DND-41 (cell line): ENCODE results near the gene AMH.

Experiments used
- ATAC-seq: fragments of 200-7000 bp; cut with Tn5 transposase; 3 replicates; pipeline ENCODE4 v1.9.1; 2021; ENCODE audit warnings: low read depth; ENCODE audit not compliant: insufficient read depth
- DNase-seq: peaks from one replicate; pipeline ENCODE4 v3.0.0-alpha.2; 2020
- H2AFZ ChIP-seq: 2 replicates; pipeline ENCODE4 v1.6.0; 2012; ENCODE audit warnings: low read depth, low read length
- H3K27ac ChIP-seq: 2 replicates; pipeline ENCODE4 v1.5.1; 2012; ENCODE audit warnings: low read length, inconsistent platforms
- H3K27me3 ChIP-seq: fragments of 200-600 bp; sonication (generic); 2 replicates; pipeline ENCODE4 v1.6.0; 2012; ENCODE audit warnings: low read length, mild to moderate bottlenecking, inconsistent platforms; ENCODE audit not compliant: insufficient read depth, poor library complexity
- H3K36me3 ChIP-seq: 2 replicates; pipeline ENCODE4 v1.5.1; 2012; ENCODE audit warnings: low read length, inconsistent platforms; ENCODE audit not compliant: insufficient read depth
- H3K4me1 ChIP-seq: 2 replicates; pipeline ENCODE4 v1.5.1; 2012; ENCODE audit warnings: mild to moderate bottlenecking, low read length; ENCODE audit not compliant: insufficient read depth
- H3K4me2 ChIP-seq: 2 replicates; pipeline ENCODE4 v1.6.0; 2012; ENCODE audit warnings: mild to moderate bottlenecking, moderate library complexity, low read length, inconsistent platforms; ENCODE audit not compliant: insufficient read depth
- H3K4me3 ChIP-seq, 2 experiments: fragments of 200-600 bp in 1 of 2; shearing (Covaris generic) in 1 of 2; 2 replicates each; pipeline ENCODE4 v1.5.1; 2012 to 2016; ENCODE audit warnings: inconsistent platforms in 2 of 2, low read length in 2 of 2, mild to moderate bottlenecking in 2 of 2, low read depth in 1 of 2, moderate library complexity in 1 of 2
- H3K79me2 ChIP-seq: 2 replicates; pipeline ENCODE4 v1.6.0; 2012; ENCODE audit warnings: low read length, inconsistent platforms; ENCODE audit not compliant: insufficient read depth
- H3K9ac ChIP-seq: 2 replicates; pipeline ENCODE4 v1.6.0; 2012; ENCODE audit warnings: low read depth, mild to moderate bottlenecking, inconsistent platforms, low read length, moderate library complexity
- H3K9me3 ChIP-seq: 2 replicates; pipeline ENCODE4 v1.5.1; 2012; ENCODE audit warnings: low read length, moderate library complexity, mild to moderate bottlenecking, inconsistent platforms; ENCODE audit not compliant: insufficient read depth, severe bottlenecking
- H4K20me1 ChIP-seq: 2 replicates; pipeline ENCODE4 v1.6.0; 2012; ENCODE audit warnings: low read length; ENCODE audit not compliant: insufficient read depth
- EZH2 ChIP-seq: IDR thresholded peaks from 3 replicates; pipeline ENCODE4 v1.6.1; 2012; ENCODE audit warnings: borderline replicate concordance, low read depth, mild to moderate bottlenecking, moderate library complexity, low read length, inconsistent platforms; ENCODE audit not compliant: severe bottlenecking
- TF ChIP-seq, protein P1 (sequence below): IDR thresholded peaks from 2 replicates; pipeline ENCODE4 v1.5.1; 2012; ENCODE audit warnings: borderline replicate concordance, low read length, moderate library complexity, mild to moderate bottlenecking; ENCODE audit not compliant: poor library complexity, severe bottlenecking; ENCODE audit errors: extremely low read depth

Gene AMH

DNA sequence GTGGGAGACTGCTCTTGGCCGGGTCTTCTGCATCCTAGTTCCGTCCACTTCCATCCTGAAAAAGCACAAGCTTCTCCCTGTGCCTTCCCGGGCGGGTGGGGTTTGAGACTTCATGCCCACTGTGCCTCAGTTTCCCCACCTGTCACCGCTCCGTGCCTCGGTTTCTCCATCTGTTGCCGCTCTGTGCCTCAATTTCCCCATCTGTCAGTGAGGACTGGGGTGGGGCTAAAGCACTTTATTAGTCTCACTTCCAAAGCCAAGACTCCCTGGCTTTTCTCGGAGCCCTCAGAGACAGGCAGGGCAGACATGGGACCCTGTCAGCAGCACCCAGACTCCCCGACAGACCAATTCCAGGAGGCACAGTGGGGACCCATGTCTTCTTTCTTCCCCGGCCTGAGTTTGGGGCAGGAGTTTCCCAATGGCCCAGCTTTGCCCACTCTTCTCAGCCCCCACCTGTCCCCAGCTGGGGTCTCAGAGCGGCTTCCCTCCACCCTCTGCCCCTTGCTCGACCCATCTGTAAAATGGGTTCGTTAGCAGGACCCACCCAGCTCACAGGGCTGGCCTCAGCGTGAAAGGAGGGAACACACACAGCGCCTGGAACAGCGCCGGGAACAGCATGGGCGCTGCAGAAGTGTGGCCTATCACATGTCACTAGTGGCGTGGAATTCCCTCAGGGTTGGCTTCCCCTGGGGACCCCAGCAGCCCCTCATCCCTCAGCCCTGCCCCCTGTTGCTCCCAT is 37.4 kb downstream of the AMH start:
- Histone ChIP-seq H3K27ac (no peak overlapping the region), H3K4me3 (no peak overlapping the region), H3K4me2 (no peak overlapping the region), H3K27me3 (no peaks in the 10 kb centered on the region), H3K4me1 (peaks cover 11% of the 10 kb centered on the region), H3K9ac (no peak overlapping the region), H3K9me3 (no peaks in the 10 kb centered on the region), H4K20me1 (peaks cover 9% of the 10 kb centered on the region; the same call in 1 of the 2 replicates), H2AFZ (no peak overlapping the region), H3K36me3 (no peaks in the 10 kb centered on the region), H3K79me2 (no peaks in the 10 kb centered on the region)
- ATAC-seq (no peak), DNase-seq (no peak)
- TF ChIP-seq, protein P1, sequence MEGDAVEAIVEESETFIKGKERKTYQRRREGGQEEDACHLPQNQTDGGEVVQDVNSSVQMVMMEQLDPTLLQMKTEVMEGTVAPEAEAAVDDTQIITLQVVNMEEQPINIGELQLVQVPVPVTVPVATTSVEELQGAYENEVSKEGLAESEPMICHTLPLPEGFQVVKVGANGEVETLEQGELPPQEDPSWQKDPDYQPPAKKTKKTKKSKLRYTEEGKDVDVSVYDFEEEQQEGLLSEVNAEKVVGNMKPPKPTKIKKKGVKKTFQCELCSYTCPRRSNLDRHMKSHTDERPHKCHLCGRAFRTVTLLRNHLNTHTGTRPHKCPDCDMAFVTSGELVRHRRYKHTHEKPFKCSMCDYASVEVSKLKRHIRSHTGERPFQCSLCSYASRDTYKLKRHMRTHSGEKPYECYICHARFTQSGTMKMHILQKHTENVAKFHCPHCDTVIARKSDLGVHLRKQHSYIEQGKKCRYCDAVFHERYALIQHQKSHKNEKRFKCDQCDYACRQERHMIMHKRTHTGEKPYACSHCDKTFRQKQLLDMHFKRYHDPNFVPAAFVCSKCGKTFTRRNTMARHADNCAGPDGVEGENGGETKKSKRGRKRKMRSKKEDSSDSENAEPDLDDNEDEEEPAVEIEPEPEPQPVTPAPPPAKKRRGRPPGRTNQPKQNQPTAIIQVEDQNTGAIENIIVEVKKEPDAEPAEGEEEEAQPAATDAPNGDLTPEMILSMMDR, result no peak
- TF ChIP-seq EZH2, result no peak

DNA sequence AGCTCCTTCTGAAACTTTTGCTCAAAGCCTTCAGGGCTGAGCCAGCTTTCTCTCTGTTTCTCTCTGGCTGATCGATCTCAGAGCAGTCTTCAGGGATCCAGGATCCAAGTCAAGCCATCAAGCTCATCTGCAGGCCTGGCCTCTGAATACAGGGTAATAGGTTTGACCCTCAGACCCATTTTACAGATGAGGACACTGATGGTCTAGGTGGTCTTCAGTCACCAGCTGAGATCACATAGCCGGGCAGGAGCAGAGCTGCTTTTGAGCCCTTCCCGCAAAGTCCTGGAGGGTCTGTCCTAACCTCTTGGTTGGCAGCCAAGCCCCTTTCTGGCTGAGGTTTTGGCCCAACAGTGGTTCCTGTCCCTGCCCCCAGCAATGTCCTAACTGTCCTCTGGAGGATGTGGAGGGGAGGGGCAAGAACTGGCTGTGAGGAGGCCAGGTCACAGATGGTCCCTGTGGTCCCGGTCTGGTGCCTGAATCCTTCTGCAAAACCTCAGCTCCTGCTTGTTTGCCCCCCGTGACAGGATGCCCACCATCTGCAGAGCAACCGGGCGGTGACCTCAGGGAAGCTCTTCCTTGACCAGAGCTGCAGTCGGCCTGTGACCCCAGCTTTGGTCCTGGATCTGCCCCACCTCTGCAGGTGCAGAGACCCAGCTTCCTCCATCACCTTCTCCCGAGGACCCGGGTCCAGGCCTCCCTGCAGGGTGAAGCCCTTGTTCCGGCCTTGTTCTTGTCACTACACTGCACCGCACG is 38.6 kb downstream of the AMH start:
- no peak overlapping the region for H3K9ac ChIP-seq
- no peak for DNase-seq
- no peak overlapping the region for H3K4me3 ChIP-seq
- no peaks in the 10 kb centered on the region for H3K36me3 ChIP-seq
- ATAC-seq, result no peak
- no peak overlapping the region for H3K27ac ChIP-seq
- H3K79me2 ChIP-seq, result no peaks in the 10 kb centered on the region
- no peak overlapping the region for H3K4me2 ChIP-seq
- no peaks in the 10 kb centered on the region for H3K27me3 ChIP-seq
- H3K9me3 ChIP-seq, result no peaks in the 10 kb centered on the region
- H3K4me1 ChIP-seq, result peaks cover 11% of the 10 kb centered on the region
- TF ChIP-seq EZH2, result no peak
- TF ChIP-seq, protein P1, result no peak
- peaks cover 9% of the 10 kb centered on the region; the same call in 1 of the 2 replicates for H4K20me1 ChIP-seq
- no peak overlapping the region for H2AFZ ChIP-seq

DNA sequence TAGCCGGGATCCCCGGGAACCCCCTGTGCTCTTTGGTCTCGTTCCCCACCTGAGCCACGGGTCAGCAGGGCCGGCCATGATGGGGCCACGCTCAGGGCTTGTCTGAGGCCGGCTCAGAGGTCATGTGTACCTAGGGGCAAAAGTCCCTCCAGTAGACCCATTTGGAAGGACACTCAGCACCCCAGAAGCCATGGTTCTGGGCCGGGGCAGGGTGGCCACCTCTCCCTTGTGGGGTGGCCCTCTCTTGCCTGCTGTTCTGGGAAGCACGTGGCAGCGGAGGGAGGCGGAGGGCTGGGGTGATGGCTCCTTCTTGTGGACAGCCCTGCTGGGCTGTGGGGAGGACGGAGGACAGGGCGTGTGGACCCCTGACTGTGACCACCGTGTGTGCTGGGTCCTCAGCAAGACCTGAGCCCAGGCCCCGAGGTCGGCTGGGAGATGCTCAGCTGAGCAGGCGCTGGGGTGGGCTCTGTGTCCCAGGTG is 39.3 kb downstream of the AMH start:
- TF ChIP-seq EZH2, result no peak
- TF ChIP-seq, protein P1, result no peak
- Histone ChIP-seq H3K9me3 (no peaks in the 10 kb centered on the region), H3K4me2 (no peak overlapping the region), H3K4me3 (no peak overlapping the region), H3K36me3 (no peaks in the 10 kb centered on the region), H3K79me2 (no peaks in the 10 kb centered on the region), H2AFZ (no peak overlapping the region), H3K4me1 (peaks cover 11% of the 10 kb centered on the region), H3K27ac (no peak overlapping the region), H3K9ac (no peak overlapping the region), H3K27me3 (no peaks in the 10 kb centered on the region), H4K20me1 (peaks cover 9% of the 10 kb centered on the region; the same call in 1 of the 2 replicates)
- ATAC-seq (no peak), DNase-seq (no peak)
